Endothelial cell of umbilical vein (primary cell): Measurements from ENCODE around the gene MEF2D.

Source experiments
- CTCF ChIP-seq, 2 donors: IDR thresholded peaks; 1 replicate in 1 of 2; 2 replicates in 1 of 2; pipeline ENCODE4 v1.5.1; 2011; ENCODE audit warnings: low read length in 2 of 2, mild to moderate bottlenecking in 2 of 2, moderate library complexity in 2 of 2, control low read depth in 1 of 2, inconsistent platforms in 1 of 2, low read depth in 1 of 2; ENCODE audit not compliant: insufficient read depth in 1 of 2; ENCODE audit errors: extremely low read depth in 1 of 2
- EZH2 ChIP-seq: IDR thresholded peaks from 2 replicates; pipeline ENCODE4 v1.6.1; 2012; ENCODE audit warnings: borderline replicate concordance, low read depth, mild to moderate bottlenecking, moderate library complexity, low read length, inconsistent platforms; ENCODE audit not compliant: severe bottlenecking
- FOS ChIP-seq: IDR thresholded peaks from 2 replicates; pipeline ENCODE4 v1.6.1; 2011; ENCODE audit warnings: mild to moderate bottlenecking, low read length, moderate library complexity, borderline replicate concordance; ENCODE audit not compliant: insufficient read depth
- MYC ChIP-seq: IDR thresholded peaks from one replicate; pipeline ENCODE4 v1.6.1; 2011; ENCODE audit warnings: mild to moderate bottlenecking, low read depth, low read length
- POLR2A ChIP-seq: IDR thresholded peaks from 2 replicates; pipeline ENCODE4 v1.6.1; 2012; ENCODE audit warnings: low read depth, mild to moderate bottlenecking, control low read depth, low read length
- POLR2AphosphoS5 ChIP-seq: IDR thresholded peaks from 2 replicates; pipeline ENCODE4 v1.6.1; 2012; ENCODE audit warnings: low read depth, mild to moderate bottlenecking, control low read depth, low read length, moderate library complexity; ENCODE audit not compliant: insufficient read depth

GRCh38 chr1:156493742-156494141, 6.8 kb downstream of the MEF2D start:
- TF ChIP-seq CTCF (IDR thresholded peaks at IDR 0.05; ENCODE audit: extremely low read depth in 1 of 2, insufficient read depth in 1 of 2, low read depth in 1 of 2, low read length in 2 of 2) (no peak), POLR2A (no peak), POLR2AphosphoS5 (no peak), MYC (no peak), EZH2 (no peak), FOS (no peak)
